Lower leg skin (tissue), 3 donors: ENCODE measurements around the gene KLF1.

Experiments used
- CTCF ChIP-seq, 3 donors: fragments of 450-650 bp; IDR thresholded peaks; one replicate each; pipeline ENCODE4 v1.5.1; 2016; ENCODE audit warnings: antibody characterized with exemption in 3 of 3, mild to moderate bottlenecking in 3 of 3, moderate library complexity in 2 of 3
- POLR2A ChIP-seq, 2 donors: fragments of 450-650 bp; IDR thresholded peaks; one replicate each; pipeline ENCODE4 v1.6.1; 2016 to 2017; ENCODE audit warnings: antibody characterized with exemption in 2 of 2, mild to moderate bottlenecking in 1 of 2, moderate library complexity in 1 of 2

- TF ChIP-seq CTCF (IDR thresholded peaks at IDR 0.05) (no peak), POLR2A (IDR thresholded peaks at IDR 0.05) (no peak)
Observed at GRCh38 chr19:12933287-12934072, 46.5 kb upstream of the KLF1 start, which contains the start of gene FARSA.
